PC-9 (cell line): ENCODE measurements around the gene SNUPN. TPM values are rescaled to one million over a fixed set of nuclear protein-coding genes. Genes with fewer than 3 reads are reported as not detected.

Experiments used
- BruUV-seq: library from RNA; stranded (reverse); fragments of 400-500 nt; replicated peaks from 2 replicates; lab custom pipeline; 2021; lab: Mats Ljungman, UMichigan
- CTCF ChIA-PET: fragments of 300-600 bp; sonication (Branson Sonifier 250); formaldehyde crosslinking; loops from one replicate; lab custom pipeline; 2022; ENCODE audit warnings: antibody characterized with exemption; lab: Charles Lee
- POLR2A ChIA-PET: fragments of 300-600 bp; sonication (Branson Sonifier 250); formaldehyde crosslinking; loops from one replicate; lab custom pipeline; 2022; ENCODE audit warnings: antibody characterized with exemption; ENCODE audit not compliant: unreplicated experiment; lab: Charles Lee
- DNase-seq, 2 experiments: peaks; one replicate each; pipeline versions ENCODE4 v3.0.0 to v3.0.0-alpha.2; 2015 to 2022; ENCODE audit warnings: mixed read lengths in 1 of 2
- H2AFZ ChIP-seq: fragments of 200-600 bp; sonication (generic); 2 replicates; pipeline ENCODE4 v1.8.1; 2017; ENCODE audit warnings: antibody characterized with exemption
- H3F3A ChIP-seq: fragments of 200-600 bp; sonication (generic); 2 replicates; pipeline ENCODE4 v1.8.1; 2017; ENCODE audit warnings: antibody characterized with exemption, mild to moderate bottlenecking, low read depth; ENCODE audit not compliant: insufficient read depth
- H3K27ac ChIP-seq: fragments of 200-600 bp; sonication (generic); 2 replicates; pipeline ENCODE4 v1.6.1; 2016; ENCODE audit warnings: mixed run types
- H3K27me3 ChIP-seq: fragments of 200-600 bp; sonication (generic); 2 replicates; pipeline ENCODE4 v1.6.1; 2016; ENCODE audit warnings: low read depth, mixed run types; ENCODE audit not compliant: insufficient read depth
- H3K36me3 ChIP-seq: fragments of 200-600 bp; sonication (generic); 2 replicates; pipeline ENCODE4 v1.6.1; 2016; ENCODE audit warnings: low read depth, mixed run types
- H3K4me1 ChIP-seq: fragments of 200-600 bp; sonication (generic); replicated peaks from 2 replicates; pipeline ENCODE4 v1.6.1; 2016; ENCODE audit warnings: mixed run types; ENCODE audit not compliant: insufficient read depth
- H3K4me2 ChIP-seq: fragments of 200-600 bp; sonication (generic); 2 replicates; pipeline ENCODE4 v1.6.1; 2017; ENCODE audit warnings: mixed run types
- H3K4me3 ChIP-seq: fragments of 200-600 bp; sonication (generic); 2 replicates; pipeline ENCODE4 v1.6.1; 2016; ENCODE audit warnings: mixed run types
- H3K79me2 ChIP-seq: fragments of 200-600 bp; sonication (generic); 2 replicates; pipeline ENCODE4 v1.6.1; 2017; ENCODE audit warnings: low read depth, mixed run types
- H3K9me2 ChIP-seq: fragments of 200-600 bp; sonication (generic); 2 replicates; pipeline ENCODE4 v1.8.1; 2017; ENCODE audit warnings: mild to moderate bottlenecking; ENCODE audit not compliant: insufficient read depth
- H3K9me3 ChIP-seq: fragments of 200-600 bp; sonication (generic); 2 replicates; pipeline ENCODE4 v1.8.1; 2016; ENCODE audit warnings: low read depth; ENCODE audit not compliant: insufficient read depth
- H4K20me1 ChIP-seq: fragments of 200-600 bp; sonication (generic); 2 replicates; pipeline ENCODE4 v1.8.1; 2017; ENCODE audit not compliant: insufficient read depth
- EZH2 ChIP-seq: fragments of 200-600 bp; sonication (generic); IDR thresholded peaks from 2 replicates; pipeline ENCODE4 v1.8.0; 2017; ENCODE audit warnings: antibody characterized with exemption, low read depth
- intact Hi-C: fragments of 100-400 bp; cut with micrococcal nuclease; formaldehyde crosslinking; loops from one replicate; pipeline ENCODE4 v1.10.0; 2022; ENCODE audit not compliant: unreplicated experiment
- total RNA-seq: library from RNA; stranded (reverse); gene quantifications from 2 replicates; pipeline ENCODE4 v1.2.3, GENCODE V29; 2021
- TF ChIP-seq, protein P1 (sequence below): fragments of 200-600 bp; sonication (generic); conservative IDR thresholded peaks from 2 replicates; pipeline ENCODE4 v1.6.1; 2017; ENCODE audit warnings: mixed run types, antibody characterized with exemption, mild to moderate bottlenecking, moderate library complexity

SNUPN gene
- total RNA-seq, 1 experiment from 2014 or later = 40.0 TPM

DNA sequence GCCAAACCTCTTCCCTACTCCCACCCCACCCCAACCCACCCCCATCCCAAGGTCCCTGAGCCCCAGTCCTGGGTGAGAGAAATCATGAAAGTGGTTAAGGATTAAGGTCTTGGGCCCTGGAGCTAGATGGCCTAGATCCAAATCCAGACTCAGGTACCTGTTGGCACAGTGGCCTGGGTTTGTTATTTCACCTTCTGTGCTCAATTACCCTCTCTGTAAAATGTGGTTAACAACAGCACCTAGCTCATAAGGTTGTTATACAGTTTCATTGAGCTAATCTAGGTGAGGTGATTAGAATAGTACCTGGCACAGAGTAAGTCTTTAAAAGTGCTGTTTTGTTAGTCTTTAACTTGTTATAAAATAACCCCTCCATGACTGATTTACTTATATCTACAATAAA, 6.4 kb upstream of the SNUPN start:
- CTCF ChIA-PET = interaction anchor here (0.6 kb wide), 1 partner anchor 18 kb away, joined by 3 read pairs; no protein-coding TSS in a partner anchor
- H4K20me1 ChIP-seq = 0 out of 2 replicates have a peak, but pooled peaks cover 4% of the 10 kb centered on the region
- H2AFZ ChIP-seq = no peak overlapping the region
- no peak overlapping the region for H3K4me3 ChIP-seq
- no peak overlapping the region for H3K4me2 ChIP-seq
- no peaks in the 10 kb centered on the region for H3K27me3 ChIP-seq
- H3F3A ChIP-seq = peaks cover 20% of the 10 kb centered on the region
- POLR2A ChIA-PET = no interaction called here
- H3K4me1 ChIP-seq = peaks cover 26% of the 10 kb centered on the region
- H3K27ac ChIP-seq = no peak overlapping the region
- H3K79me2 ChIP-seq = peaks cover 13% of the 10 kb centered on the region
- TF ChIP-seq, protein P1, sequence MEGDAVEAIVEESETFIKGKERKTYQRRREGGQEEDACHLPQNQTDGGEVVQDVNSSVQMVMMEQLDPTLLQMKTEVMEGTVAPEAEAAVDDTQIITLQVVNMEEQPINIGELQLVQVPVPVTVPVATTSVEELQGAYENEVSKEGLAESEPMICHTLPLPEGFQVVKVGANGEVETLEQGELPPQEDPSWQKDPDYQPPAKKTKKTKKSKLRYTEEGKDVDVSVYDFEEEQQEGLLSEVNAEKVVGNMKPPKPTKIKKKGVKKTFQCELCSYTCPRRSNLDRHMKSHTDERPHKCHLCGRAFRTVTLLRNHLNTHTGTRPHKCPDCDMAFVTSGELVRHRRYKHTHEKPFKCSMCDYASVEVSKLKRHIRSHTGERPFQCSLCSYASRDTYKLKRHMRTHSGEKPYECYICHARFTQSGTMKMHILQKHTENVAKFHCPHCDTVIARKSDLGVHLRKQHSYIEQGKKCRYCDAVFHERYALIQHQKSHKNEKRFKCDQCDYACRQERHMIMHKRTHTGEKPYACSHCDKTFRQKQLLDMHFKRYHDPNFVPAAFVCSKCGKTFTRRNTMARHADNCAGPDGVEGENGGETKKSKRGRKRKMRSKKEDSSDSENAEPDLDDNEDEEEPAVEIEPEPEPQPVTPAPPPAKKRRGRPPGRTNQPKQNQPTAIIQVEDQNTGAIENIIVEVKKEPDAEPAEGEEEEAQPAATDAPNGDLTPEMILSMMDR = no peak
- no peak for TF ChIP-seq EZH2
- no peaks in the 10 kb centered on the region for H3K9me3 ChIP-seq
- intact Hi-C loops = no loop called here
- H3K9me2 ChIP-seq = no peaks in the 10 kb centered on the region
- H3K36me3 ChIP-seq = no peaks in the 10 kb centered on the region
- DNase-seq = no peak
- no TSS peak for BruUV-seq

DNA sequence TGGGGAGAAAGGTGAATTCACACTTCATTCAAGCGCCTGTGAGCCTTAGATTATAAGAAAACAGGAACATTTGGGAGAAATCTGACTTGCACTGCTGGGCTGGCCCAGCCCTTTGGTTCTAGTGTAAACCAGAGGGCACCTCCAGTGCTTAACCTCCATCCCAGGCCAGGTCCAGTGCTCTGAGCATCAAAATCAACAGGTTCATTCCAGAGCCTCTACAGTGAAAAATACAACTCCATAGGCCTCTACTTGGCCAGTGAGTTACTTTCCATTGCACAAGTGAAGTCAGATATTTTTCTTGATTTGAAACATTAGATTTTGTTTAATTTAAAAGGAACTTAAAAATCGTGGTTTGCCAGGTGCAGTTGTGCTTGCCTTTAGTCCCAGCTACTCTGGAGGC, 3.0 kb downstream of the SNUPN start:
- H3K4me2 ChIP-seq = no peak overlapping the region
- H3K27ac ChIP-seq = no peak overlapping the region
- no peak for DNase-seq
- no peaks in the 10 kb centered on the region for H3K27me3 ChIP-seq
- no TSS peak for BruUV-seq
- ChIA-PET POLR2A (no interaction called here), CTCF (no interaction called here)
- intact Hi-C loops = no loop called here
- H3K9me2 ChIP-seq = no peaks in the 10 kb centered on the region
- no peak overlapping the region for H3K4me3 ChIP-seq
- H3K4me1 ChIP-seq = peaks cover 19% of the 10 kb centered on the region
- H3F3A ChIP-seq = peaks cover 30% of the 10 kb centered on the region
- peaks cover 4% of the 10 kb centered on the region; the same call in 1 of the 2 replicates for H3K36me3 ChIP-seq
- no peaks in the 10 kb centered on the region for H3K9me3 ChIP-seq
- H2AFZ ChIP-seq = no peak overlapping the region
- H3K79me2 ChIP-seq = no peaks in the 10 kb centered on the region
- no peaks in the 10 kb centered on the region for H4K20me1 ChIP-seq
- TF ChIP-seq, protein P1 = no peak
- no peak for TF ChIP-seq EZH2

DNA sequence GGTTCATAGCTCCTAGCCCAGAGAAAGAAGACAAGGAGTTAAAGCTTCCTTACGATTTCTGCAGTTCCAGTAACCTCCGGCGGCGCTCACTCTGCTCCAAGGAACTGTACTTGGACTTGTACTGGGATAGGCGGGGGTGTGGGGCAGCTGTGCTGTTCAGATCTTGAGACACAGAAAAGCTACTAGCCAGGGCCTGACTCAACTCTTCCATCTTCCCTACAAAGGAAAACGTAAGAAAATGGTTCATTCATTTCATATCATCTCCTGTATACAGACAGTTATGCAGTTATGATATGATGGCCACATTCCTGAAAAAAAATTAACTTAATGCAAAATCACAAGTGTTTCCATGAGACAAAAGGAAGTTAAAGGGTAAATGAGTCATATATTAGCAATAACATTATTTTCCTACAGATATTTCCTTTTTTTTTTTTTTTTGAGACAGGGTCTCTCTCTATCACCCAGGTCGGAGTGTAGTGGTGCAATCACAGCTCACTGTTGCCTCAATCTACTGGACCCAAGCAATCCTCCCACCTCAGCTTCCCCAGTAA, 4.6 kb downstream of the SNUPN start:
- intact Hi-C loops = no loop called here
- no peak overlapping the region for H3K4me2 ChIP-seq
- BruUV-seq = no TSS peak
- TF ChIP-seq EZH2 = no peak
- TF ChIP-seq, protein P1 = no peak
- peaks cover 14% of the 10 kb centered on the region for H3F3A ChIP-seq
- no peaks in the 10 kb centered on the region for H3K9me2 ChIP-seq
- ChIA-PET POLR2A (interaction anchor here (0.5 kb wide), 1 partner anchor 167 kb away, joined by 6 read pairs; no protein-coding TSS in a partner anchor), CTCF (interaction anchor here (0.6 kb wide), 1 partner anchor 737 kb away, joined by 3 read pairs; no protein-coding TSS in a partner anchor)
- no peaks in the 10 kb centered on the region for H3K27me3 ChIP-seq
- H3K27ac ChIP-seq = no peak overlapping the region
- H3K9me3 ChIP-seq = no peaks in the 10 kb centered on the region
- H2AFZ ChIP-seq = no peak overlapping the region
- no peaks in the 10 kb centered on the region for H3K79me2 ChIP-seq
- H3K4me3 ChIP-seq = no peak overlapping the region
- no peaks in the 10 kb centered on the region for H4K20me1 ChIP-seq
- peaks cover 4% of the 10 kb centered on the region; the same call in 1 of the 2 replicates for H3K36me3 ChIP-seq
- H3K4me1 ChIP-seq = peaks cover 13% of the 10 kb centered on the region
- DNase-seq = no peak
